ENCODE data around the gene UQCR10. TPM values are rescaled to one million over a fixed set of nuclear protein-coding genes. Genes with fewer than 3 reads are reported as not detected.

Gene UQCR10
- total and polyA plus RNA-seq, 11 donors: 244 to 1,063 (median 321) TPM

- peak overlapping the region in 8 of 12 donors; percentile 34 to 73 (median 54) for H3K27ac ChIP-seq
- peak; percentile 77 to 84 (median 82) for ATAC-seq
- peak; percentile 48 to 88 (median 81) for DNase-seq
- H3K4me1 ChIP-seq: peaks cover 0 to 36% (median 25%) of the 10 kb centered on the region in 12 donors
- WGBS, 4 donors: 48 to 58% (median 49%) methylated on average over 2 of the region's 2 CpGs
- H3K27me3 ChIP-seq: no peaks in the 10 kb centered on the region
- intact Hi-C loops (cut with DNase I): loop anchor here in 1 of 10 donors (5.0 kb wide), 1 partner anchor 34 kb away; no protein-coding TSS in a partner anchor
- H3K4me3 ChIP-seq: no peak overlapping the region
- TF ChIP-seq POLR2A (IDR thresholded peaks at IDR 0.05) (no peak), CTCF (IDR thresholded peaks at IDR 0.05) (no peak)
- H3K36me3 ChIP-seq: peaks cover 3 to 94% (median 71%) of the 10 kb centered on the region in 9 donors
- no peaks in the 10 kb centered on the region for H3K9me3 ChIP-seq
Measured at GRCh38 chr22:29816128-29816527, 49.0 kb downstream of the UQCR10 start.

GRCh38 chr22:29816539-29816938, 49.4 kb downstream of the UQCR10 start:
- peak in 2 of 4 donors; percentile 2 to 16 for ATAC-seq
- H3K27ac ChIP-seq: peak overlapping the region in 6 of 12 donors; percentile 34 to 73 (median 54)

GRCh38 chr22:29816980-29817379, 49.8 kb downstream of the UQCR10 start:
- 72 to 94% (median 91%) methylated on average over 2 of the region's 2 CpGs for WGBS, 4 donors
- Histone ChIP-seq H3K27me3 (no peaks in the 10 kb centered on the region), H3K9me3 (no peaks in the 10 kb centered on the region), H3K4me1 (peaks cover 0 to 44% (median 33%) of the 10 kb centered on the region in 12 donors), H3K36me3 (peaks cover 3 to 94% (median 66%) of the 10 kb centered on the region in 9 donors), H3K4me3 (no peak overlapping the region), H3K27ac (peak overlapping the region in 3 of 12 donors; percentile 9 to 59 (median 11))
- DNase-seq (no peak), ATAC-seq (no peak)
- intact Hi-C loops (cut with DNase I): loop anchor here in 1 of 10 donors (5.0 kb wide), 1 partner anchor 35 kb away; no protein-coding TSS in a partner anchor
- TF ChIP-seq CTCF (IDR thresholded peaks at IDR 0.05) (no peak), POLR2A (IDR thresholded peaks at IDR 0.05) (no peak)

More at GRCh38 chr22:29816539-29816938, 49.4 kb downstream of the UQCR10 start:
- 63 to 83% (median 76%) methylated on average over 6 of the region's 6 CpGs for WGBS, 4 donors
- no peaks in the 10 kb centered on the region for H3K9me3 ChIP-seq
- peaks cover 0 to 40% (median 29%) of the 10 kb centered on the region in 12 donors for H3K4me1 ChIP-seq
- no peak overlapping the region for H3K4me3 ChIP-seq
- H3K36me3 ChIP-seq: peaks cover 3 to 94% (median 67%) of the 10 kb centered on the region in 9 donors
- DNase-seq: no peak
- intact Hi-C loops (cut with DNase I): loop anchor here in 1 of 10 donors (5.0 kb wide), 1 partner anchor 34 kb away; no protein-coding TSS in a partner anchor
- H3K27me3 ChIP-seq: no peaks in the 10 kb centered on the region
- TF ChIP-seq CTCF (IDR thresholded peaks at IDR 0.05) (no peak), POLR2A (IDR thresholded peaks at IDR 0.05) (no peak)

- no peak overlapping the region for H3K4me3 ChIP-seq
- ATAC-seq (no peak), DNase-seq (no peak)
- H3K4me1 ChIP-seq: peaks cover 0 to 49% (median 38%) of the 10 kb centered on the region in 12 donors
- H3K9me3 ChIP-seq: no peaks in the 10 kb centered on the region
- TF ChIP-seq POLR2A (IDR thresholded peaks at IDR 0.05): no peak
- TF ChIP-seq CTCF (IDR thresholded peaks at IDR 0.05): no peak
- 89 to 100% (median 100%) methylated on average over 1 of the region's 1 CpG for WGBS, 4 donors
- H3K27me3 ChIP-seq: no peaks in the 10 kb centered on the region
- intact Hi-C loops (cut with DNase I): loop anchor here in 1 of 10 donors (5.0 kb wide), 1 partner anchor 35 kb away; no protein-coding TSS in a partner anchor
- peaks cover 3 to 92% (median 66%) of the 10 kb centered on the region in 9 donors for H3K36me3 ChIP-seq
- no peak overlapping the region for H3K27ac ChIP-seq
Measured at GRCh38 chr22:29817724-29818123, 50.6 kb downstream of the UQCR10 start.

Data from heart left ventricle (tissue), 16 donors.